DOHH2 (cell line): ENCODE data around the gene CLECL1.
A peak's percentile ranks its signal among the peaks of the same experiment; 100 is the strongest.
"Not testable (repeated sequence)": the region's sequence is repeated elsewhere in the genome, so short reads cannot be mapped to it uniquely, and the experiment has no call there.

Experiments
- H3F3A ChIP-seq: fragments of 200-600 bp; sonication (generic), shearing (Covaris generic); 2 replicates; pipeline ENCODE4 v1.6.0; 2016; ENCODE audit warnings: antibody characterized with exemption, mild to moderate bottlenecking; ENCODE audit not compliant: control insufficient read depth, insufficient read depth
- H3K27ac ChIP-seq: fragments of 200-600 bp; sonication (generic); 2 replicates; pipeline ENCODE4 v1.5.1; 2014; ENCODE audit warnings: low read depth, mild to moderate bottlenecking, low read length, moderate library complexity
- H3K27me3 ChIP-seq: fragments of 200-600 bp; sonication (generic); 2 replicates; pipeline ENCODE4 v1.6.1; 2014; ENCODE audit warnings: mild to moderate bottlenecking, low read length, mixed read lengths; ENCODE audit not compliant: control insufficient read depth
- H3K36me3 ChIP-seq: fragments of 200-600 bp; sonication (generic); 2 replicates; pipeline ENCODE4 v1.6.1; 2014; ENCODE audit warnings: mild to moderate bottlenecking, low read length, moderate library complexity, mixed read lengths; ENCODE audit not compliant: control insufficient read depth
- H3K4me1 ChIP-seq: fragments of 200-600 bp; sonication (generic); 2 replicates; pipeline ENCODE4 v1.6.1; 2014; ENCODE audit warnings: mild to moderate bottlenecking, low read length, mixed read lengths; ENCODE audit not compliant: control insufficient read depth
- H3K4me2 ChIP-seq: fragments of 200-600 bp; sonication (generic); 2 replicates; pipeline ENCODE4 v1.6.0; 2014; ENCODE audit warnings: mild to moderate bottlenecking, low read length, moderate library complexity
- H3K4me3 ChIP-seq: fragments of 200-600 bp; sonication (generic); 2 replicates; pipeline ENCODE4 v1.5.1; 2014; ENCODE audit warnings: mild to moderate bottlenecking, low read length, mixed read lengths
- H3K79me2 ChIP-seq: fragments of 200-600 bp; sonication (generic); 2 replicates; pipeline ENCODE4 v1.6.1; 2014; ENCODE audit warnings: mild to moderate bottlenecking, low read length, mixed read lengths; ENCODE audit not compliant: control insufficient read depth
- H3K9me2 ChIP-seq: fragments of 200-600 bp; sonication (generic); replicated peaks from 2 replicates; pipeline ENCODE4 v1.6.1; 2014; ENCODE audit warnings: mild to moderate bottlenecking, low read length, mixed read lengths; ENCODE audit not compliant: control insufficient read depth
- H3K9me3 ChIP-seq: fragments of 200-600 bp; sonication (generic); 2 replicates; pipeline ENCODE4 v1.6.1; 2014; ENCODE audit warnings: antibody characterized with exemption, low read length, mixed read lengths; ENCODE audit not compliant: control insufficient read depth, insufficient read depth
- H4K20me1 ChIP-seq: fragments of 200-600 bp; sonication (generic); 2 replicates; pipeline ENCODE4 v1.6.0; 2014; ENCODE audit warnings: low read depth, mild to moderate bottlenecking, antibody characterized with exemption, low read length, moderate library complexity; ENCODE audit not compliant: control insufficient read depth, insufficient read depth
- CTCF ChIP-seq: fragments of 200-600 bp; sonication (generic); IDR thresholded peaks from one replicate; pipeline ENCODE4 v1.5.1; 2014; ENCODE audit warnings: antibody characterized with exemption, mild to moderate bottlenecking, low read depth, low read length; ENCODE audit not compliant: poor library complexity, severe bottlenecking
- EZH2phosphoT487 ChIP-seq: fragments of 200-600 bp; sonication (generic); IDR thresholded peaks from 2 replicates; pipeline ENCODE4 v1.6.1; 2017; ENCODE audit warnings: borderline replicate concordance, mild to moderate bottlenecking, antibody characterized with exemption, low read length, moderate library complexity, mixed read lengths

Gene CLECL1

GRCh38 chr12:9740106-9740750 is 7.3 kb upstream of the CLECL1 start:
- Histone ChIP-seq H3K27me3 (0 out of 2 replicates have a peak, but pooled peaks cover 3% of the 10 kb centered on the region), H3K9me3 (no peaks in the 10 kb centered on the region), H3K9me2 (no peaks in the 10 kb centered on the region), H3K4me1 (peaks cover 77% of the 10 kb centered on the region), H3K4me3 (no peak overlapping the region), H3K27ac (no peak overlapping the region), H3K36me3 (no peaks in the 10 kb centered on the region), H4K20me1 (no peaks in the 10 kb centered on the region), H3K4me2 (no peak overlapping the region), H3K79me2 (no peaks in the 10 kb centered on the region), H3F3A (peaks cover 33% of the 10 kb centered on the region)
- no peak for TF ChIP-seq EZH2phosphoT487
- no peak for TF ChIP-seq CTCF

DNA sequence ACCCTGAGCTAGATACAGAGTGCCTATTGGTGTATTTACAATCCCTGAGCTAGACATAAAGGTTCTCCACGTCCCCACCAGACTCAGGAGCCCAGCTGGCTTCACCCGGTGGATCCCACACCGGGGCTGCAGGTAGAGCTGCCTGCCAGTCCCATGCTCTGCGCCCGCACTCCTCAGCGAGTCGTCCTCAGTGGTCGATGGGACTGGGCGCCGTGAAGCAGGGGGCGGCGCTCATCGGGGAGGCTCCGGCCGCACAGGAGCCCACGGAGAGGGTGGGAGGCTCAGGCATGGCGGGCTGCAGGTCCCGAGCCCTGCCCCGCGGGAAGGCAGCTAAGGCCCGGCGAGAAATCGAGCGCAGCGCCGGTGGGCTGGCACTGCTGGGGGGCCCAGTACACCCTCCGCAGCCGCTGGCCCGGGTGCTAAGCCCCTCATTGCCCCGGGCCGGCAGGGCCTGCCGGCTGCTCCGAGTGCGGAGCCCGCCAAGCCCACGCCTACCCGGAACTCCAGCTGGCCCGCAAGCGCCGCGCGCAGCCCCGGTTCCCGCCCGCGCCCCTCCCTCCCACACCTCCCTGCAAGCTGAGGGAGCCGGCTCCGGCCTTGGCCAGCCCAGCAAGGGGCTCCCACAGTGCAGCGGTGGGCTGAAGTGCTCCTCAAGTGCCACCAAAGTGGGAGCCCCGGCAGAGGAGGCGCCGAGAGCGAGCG is 6.7 kb upstream of the CLECL1 start:
- H3K36me3 ChIP-seq, H4K20me1 ChIP-seq, H3K4me3 ChIP-seq, H3K27me3 ChIP-seq, H3K79me2 ChIP-seq, H3K9me2 ChIP-seq, H3K4me2 ChIP-seq, H3K27ac ChIP-seq, H3K9me3 ChIP-seq: not testable (repeated sequence)
- Histone ChIP-seq H3F3A (peaks cover 33% of the 10 kb centered on the region), H3K4me1 (peaks cover 77% of the 10 kb centered on the region)

DNA sequence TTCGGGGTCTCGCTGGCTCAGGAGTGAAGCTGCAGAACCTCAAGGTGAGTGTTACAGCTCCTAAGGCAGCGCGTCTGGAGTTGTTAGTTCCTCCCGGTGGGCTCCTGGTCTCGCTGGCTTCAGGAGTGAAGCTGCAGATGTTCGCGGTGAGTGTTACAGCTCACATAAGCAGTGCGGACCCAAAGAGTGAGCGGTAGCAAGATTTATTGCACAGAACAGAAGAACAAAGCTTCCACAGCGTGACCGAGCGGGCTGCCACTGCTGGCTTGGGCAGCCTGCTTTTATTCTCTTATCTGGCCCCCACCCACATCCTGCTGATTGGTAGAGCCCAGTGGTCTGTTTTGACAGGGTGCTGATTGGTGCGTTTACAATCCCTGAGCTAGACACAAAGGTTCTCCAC is 6.0 kb upstream of the CLECL1 start:
- not testable (repeated sequence) for H4K20me1 ChIP-seq, H3K9me3 ChIP-seq, H3K9me2 ChIP-seq, H3K27me3 ChIP-seq, H3K79me2 ChIP-seq, H3K4me3 ChIP-seq, H3K36me3 ChIP-seq
- Histone ChIP-seq H3F3A (peaks cover 33% of the 10 kb centered on the region), H3K4me1 (peaks cover 82% of the 10 kb centered on the region), H3K4me2 (peak overlapping the region; percentile 71; the same call in 1 of the 2 replicates), H3K27ac (peak overlapping the region; percentile 93)

GRCh38 chr12:9736936-9737705 is 4.2 kb upstream of the CLECL1 start:
- peaks cover 82% of the 10 kb centered on the region for H3K4me1 ChIP-seq
- H4K20me1 ChIP-seq = no peaks in the 10 kb centered on the region
- TF ChIP-seq EZH2phosphoT487 = no peak
- TF ChIP-seq CTCF = no peak
- peak overlapping the region; percentile 93 for H3K27ac ChIP-seq
- H3K9me3 ChIP-seq = no peaks in the 10 kb centered on the region
- H3K4me2 ChIP-seq = peak overlapping the region; percentile 71
- H3K79me2 ChIP-seq = peaks cover 13% of the 10 kb centered on the region
- 0 out of 2 replicates have a peak, but pooled peaks cover under 1% of the 10 kb centered on the region for H3K36me3 ChIP-seq
- H3K27me3 ChIP-seq = no peaks in the 10 kb centered on the region
- H3K9me2 ChIP-seq = no peaks in the 10 kb centered on the region
- peak overlapping the region; percentile 53 for H3K4me3 ChIP-seq
- H3F3A ChIP-seq = peaks cover 45% of the 10 kb centered on the region
